C4-2B (cell line): ENCODE results near the gene PPIL6.

Experiments used
- ZFX ChIP-seq: fragments of 450-650 bp; IDR thresholded peaks from 2 replicates; pipeline ENCODE4 v1.6.1; 2017
- TF ChIP-seq, protein P1 (sequence below): fragments of 450-650 bp; conservative IDR thresholded peaks from 2 replicates; pipeline ENCODE4 v1.5.1; 2017; ENCODE audit warnings: mild to moderate bottlenecking

DNA sequence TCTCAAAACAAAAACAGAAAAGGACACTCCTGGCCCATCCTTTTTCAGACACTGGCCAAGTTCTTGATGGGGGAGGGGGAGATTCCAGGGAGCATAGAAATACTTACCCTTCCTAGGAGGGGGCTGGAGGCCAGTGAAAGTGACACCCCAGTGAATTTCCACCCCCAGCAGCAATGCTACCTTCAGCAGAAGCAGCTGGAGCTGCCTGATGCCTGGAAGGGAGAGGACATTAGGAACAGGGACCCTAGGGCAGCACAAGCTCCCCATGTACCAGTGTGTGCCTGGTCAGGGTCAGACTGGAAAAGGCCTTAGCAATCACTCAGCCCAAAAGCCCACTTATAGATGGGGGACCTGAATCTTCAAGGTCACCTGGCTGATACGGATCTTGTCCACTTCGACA is 12.7 kb upstream of the PPIL6 start:
- TF ChIP-seq, protein P1, sequence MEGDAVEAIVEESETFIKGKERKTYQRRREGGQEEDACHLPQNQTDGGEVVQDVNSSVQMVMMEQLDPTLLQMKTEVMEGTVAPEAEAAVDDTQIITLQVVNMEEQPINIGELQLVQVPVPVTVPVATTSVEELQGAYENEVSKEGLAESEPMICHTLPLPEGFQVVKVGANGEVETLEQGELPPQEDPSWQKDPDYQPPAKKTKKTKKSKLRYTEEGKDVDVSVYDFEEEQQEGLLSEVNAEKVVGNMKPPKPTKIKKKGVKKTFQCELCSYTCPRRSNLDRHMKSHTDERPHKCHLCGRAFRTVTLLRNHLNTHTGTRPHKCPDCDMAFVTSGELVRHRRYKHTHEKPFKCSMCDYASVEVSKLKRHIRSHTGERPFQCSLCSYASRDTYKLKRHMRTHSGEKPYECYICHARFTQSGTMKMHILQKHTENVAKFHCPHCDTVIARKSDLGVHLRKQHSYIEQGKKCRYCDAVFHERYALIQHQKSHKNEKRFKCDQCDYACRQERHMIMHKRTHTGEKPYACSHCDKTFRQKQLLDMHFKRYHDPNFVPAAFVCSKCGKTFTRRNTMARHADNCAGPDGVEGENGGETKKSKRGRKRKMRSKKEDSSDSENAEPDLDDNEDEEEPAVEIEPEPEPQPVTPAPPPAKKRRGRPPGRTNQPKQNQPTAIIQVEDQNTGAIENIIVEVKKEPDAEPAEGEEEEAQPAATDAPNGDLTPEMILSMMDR: no peak
- no peak for TF ChIP-seq ZFX
